GM12878 (cell line): ENCODE results near the gene SYNGR1. TPM values are rescaled to one million over a fixed set of nuclear protein-coding genes. Genes with fewer than 3 reads are reported as not detected.
A peak's percentile ranks its signal among the peaks of the same experiment; 100 is the strongest.

ENCODE experiments used
- ATAC-seq: fragments of 200-7000 bp; cut with Tn5 transposase; 3 replicates; pipeline ENCODE4 v1.9.1; 2020; ENCODE audit warnings: mild to moderate bottlenecking, moderate library complexity
- BruUV-seq: library from RNA; stranded (reverse); fragments of 400-500 nt; replicated peaks from 2 replicates; lab custom pipeline; 2021; lab: Mats Ljungman, UMichigan
- CTCF ChIA-PET: fragments of 300-600 bp; sonication (Branson Sonifier 250); formaldehyde crosslinking; extraction: SDS; loops from one replicate; lab custom pipeline; 2021; ENCODE audit warnings: inconsistent platforms; lab: Yijun Ruan, JAX
- POLR2A ChIA-PET: fragments of 350-600 bp; formaldehyde crosslinking; extraction: SDS; loops from one replicate; lab custom pipeline; 2021; ENCODE audit warnings: inconsistent platforms; lab: Charles Lee
- RAD21 ChIA-PET: fragments of 300-600 bp; sonication (Branson Sonifier 250); formaldehyde crosslinking; loops from one replicate; lab custom pipeline; 2023; ENCODE audit warnings: antibody characterized with exemption; ENCODE audit not compliant: unreplicated experiment; lab: Charles Lee
- SMC1A ChIA-PET: fragments of 300-600 bp; sonication (Branson Sonifier 250); formaldehyde crosslinking; loops from one replicate; lab custom pipeline; 2023; ENCODE audit not compliant: unreplicated experiment, uncharacterized antibody; lab: Charles Lee
- DNase-seq: peaks from one replicate; pipeline ENCODE4 v3.0.0-alpha.2; 2011; ENCODE audit warnings: low read depth, low spot score
- FAIRE-seq: peaks from 3 replicates; lab custom pipeline; 2011; peaks lifted over from hg19 to GRCh38; lab: Jason Lieb, UNC
- H2AFZ ChIP-seq: 2 replicates; pipeline ENCODE4 v1.6.0; 2011; ENCODE audit warnings: low read depth, low read length, control low read depth; ENCODE audit not compliant: control insufficient read depth
- H3K27ac ChIP-seq: 2 replicates; pipeline ENCODE4 v1.5.1; 2011; ENCODE audit warnings: control low read depth; ENCODE audit not compliant: control insufficient read depth, insufficient read depth
- H3K27me3 ChIP-seq, 2 experiments: replicated peaks in 1 of 2; 2 replicates each; pipeline versions ENCODE4 v1.6.0 to v1.6.1; 2011; ENCODE audit warnings: low read length in 1 of 2; ENCODE audit not compliant: control insufficient read depth in 2 of 2, insufficient read depth in 2 of 2
- H3K36me3 ChIP-seq, 2 experiments: 2 replicates each; pipeline ENCODE4 v1.5.1; 2011; ENCODE audit warnings: low read length in 1 of 2; ENCODE audit not compliant: control insufficient read depth in 2 of 2, insufficient read depth in 2 of 2
- H3K4me1 ChIP-seq: 2 replicates; pipeline ENCODE4 v1.6.1; 2011; ENCODE audit warnings: mild to moderate bottlenecking, low read length, moderate library complexity, mixed read lengths; ENCODE audit not compliant: control insufficient read depth, insufficient read depth
- H3K4me2 ChIP-seq: 2 replicates; pipeline ENCODE4 v1.6.0; 2011; ENCODE audit warnings: control low read depth; ENCODE audit not compliant: control insufficient read depth, insufficient read depth
- H3K4me3 ChIP-seq: fragments of 200-600 bp; sonication (generic); 2 replicates; pipeline ENCODE4 v1.5.1; 2016
- H3K79me2 ChIP-seq: 2 replicates; pipeline ENCODE4 v1.6.0; 2011; ENCODE audit warnings: low read length; ENCODE audit not compliant: control insufficient read depth, insufficient read depth
- H3K9ac ChIP-seq: 2 replicates; pipeline ENCODE4 v1.8.0; 2011; ENCODE audit warnings: low read length, control low read depth, mixed read lengths; ENCODE audit not compliant: control insufficient read depth, insufficient read depth
- H3K9me3 ChIP-seq: replicated peaks from 3 replicates; pipeline ENCODE4 v1.5.1; 2011; ENCODE audit warnings: mild to moderate bottlenecking, low read length; ENCODE audit not compliant: control insufficient read depth, insufficient read depth
- H4K20me1 ChIP-seq: 2 replicates; pipeline ENCODE4 v1.6.0; 2011; ENCODE audit not compliant: control insufficient read depth, insufficient read depth
- CHD2 ChIP-seq: IDR thresholded peaks from 2 replicates; pipeline ENCODE4 v1.6.1; 2011; ENCODE audit warnings: low read depth, low read length, improper control_type of control experiment, borderline replicate concordance
- FOXM1 ChIP-seq: IDR thresholded peaks from 2 replicates; pipeline ENCODE4 v1.6.1; 2012; ENCODE audit warnings: low read depth, mild to moderate bottlenecking, inconsistent platforms, low read length, moderate library complexity
- IKZF1 ChIP-seq: fragments of 450-650 bp; conservative IDR thresholded peaks from 2 replicates; pipeline ENCODE4 v1.6.1; 2017; ENCODE audit warnings: antibody characterized with exemption, mild to moderate bottlenecking
- IKZF2 ChIP-seq, 2 experiments: fragments of 450-650 bp; IDR thresholded peaks; 2 replicates each; pipeline ENCODE4 v1.6.1; 2017; ENCODE audit warnings: mild to moderate bottlenecking in 2 of 2, moderate library complexity in 2 of 2
- KLF5 ChIP-seq: fragments of 450-650 bp; IDR thresholded peaks from 2 replicates; pipeline ENCODE4 v1.6.1; 2014; ENCODE audit warnings: mild to moderate bottlenecking; ENCODE audit not compliant: partially characterized antibody
- NR2C2 ChIP-seq: IDR thresholded peaks from 2 replicates; pipeline ENCODE4 v1.6.1; 2011; ENCODE audit warnings: borderline replicate concordance, low read depth; ENCODE audit not compliant: control insufficient read depth, insufficient read length
- POLR2AphosphoS2 ChIP-seq: IDR thresholded peaks from 2 replicates; pipeline ENCODE4 v1.6.1; 2011; ENCODE audit warnings: low read depth, mild to moderate bottlenecking, low read length, improper control_type of control experiment, moderate library complexity
- TCF12 ChIP-seq: IDR thresholded peaks from 2 replicates; pipeline ENCODE4 v1.6.1; 2011; ENCODE audit warnings: low read depth, mild to moderate bottlenecking, low read length
- WGBS: methylation state at CpG from one replicate; pipeline ENCODE4 v1.1.6; 2016; ENCODE audit warnings: low lambda C conversion rate; ENCODE audit not compliant: insufficient replicate concordance, insufficient coverage; ENCODE audit errors: missing lambda C conversion rate; 5-methylcytosine and 5-hydroxymethylcytosine counted together
- in situ Hi-C: fragments of 300-500 bp; cut with MboI; formaldehyde crosslinking; loops from 9 replicates; pipeline ENCODE4 v1.14.3; 2018; ENCODE audit warnings: mixed read lengths
- intact Hi-C: fragments of 100-400 bp; cut with micrococcal nuclease; formaldehyde crosslinking; loops from one replicate; pipeline ENCODE4 v1.14.2; 2022; ENCODE audit not compliant: unreplicated experiment
- polyA plus RNA-seq, 11 experiments: library from polyadenylated mRNA; depleted of rRNA in 4 of 11; unstranded in 6 of 11; stranded (reverse) in 5 of 11; fragments of >200 nt; fragmentation: Nextera tagmentation in 4 of 11; fragmentation: Illumina TruSeq in 1 of 11; extraction: Ambion mirVana in 4 of 11; extraction: Trizol in 1 of 11; gene quantifications; 1 replicate in 1 of 11; 2 replicates in 10 of 11; pipeline versions ENCODE4 v1.2.1 to v1.2.3, GENCODE V29; 2011 to 2016; ENCODE audit warnings: inconsistent platforms in 2 of 11, missing spikeins in 2 of 11, low read depth in 1 of 11
- total RNA-seq, 4 experiments: library from RNA; depleted of rRNA in 3 of 4; stranded (reverse); fragments of >200 nt in 3 of 4; fragmentation: Illumina TruSeq in 1 of 4; extraction: Trizol in 1 of 4; gene quantifications; 2 replicates each; pipeline versions ENCODE4 v1.2.1 to v1.2.3, GENCODE V29; 2013 to 2021
- TF ChIP-seq, protein P1 (sequence below): fragments of 450-650 bp; IDR thresholded peaks from 2 replicates; pipeline ENCODE4 v1.6.1; 2017; ENCODE audit warnings: borderline replicate concordance
- TF ChIP-seq, protein P2 (sequence below): fragments of 450-650 bp; formaldehyde crosslinking; IDR thresholded peaks from 2 replicates; pipeline ENCODE4 v1.4.0; 2020; ENCODE audit warnings: mild to moderate bottlenecking, moderate library complexity
- TF ChIP-seq, protein P3 (sequence below): fragments of 450-650 bp; IDR thresholded peaks from 2 replicates; pipeline ENCODE4 v1.6.1; 2018; ENCODE audit warnings: borderline replicate concordance, mild to moderate bottlenecking; ENCODE audit not compliant: partially characterized antibody
- TF ChIP-seq, protein P4 (sequence below): fragments of 450-650 bp; IDR thresholded peaks from 2 replicates; pipeline ENCODE4 v1.6.1; 2016; ENCODE audit warnings: mild to moderate bottlenecking

The SYNGR1 gene
- total and polyA plus RNA-seq, 10 of the 15 experiments (the other 5 are each of a cell fraction or from before 2014, with no cell fraction given): 0.87 to 9.2 (median 3.5) TPM

DNA sequence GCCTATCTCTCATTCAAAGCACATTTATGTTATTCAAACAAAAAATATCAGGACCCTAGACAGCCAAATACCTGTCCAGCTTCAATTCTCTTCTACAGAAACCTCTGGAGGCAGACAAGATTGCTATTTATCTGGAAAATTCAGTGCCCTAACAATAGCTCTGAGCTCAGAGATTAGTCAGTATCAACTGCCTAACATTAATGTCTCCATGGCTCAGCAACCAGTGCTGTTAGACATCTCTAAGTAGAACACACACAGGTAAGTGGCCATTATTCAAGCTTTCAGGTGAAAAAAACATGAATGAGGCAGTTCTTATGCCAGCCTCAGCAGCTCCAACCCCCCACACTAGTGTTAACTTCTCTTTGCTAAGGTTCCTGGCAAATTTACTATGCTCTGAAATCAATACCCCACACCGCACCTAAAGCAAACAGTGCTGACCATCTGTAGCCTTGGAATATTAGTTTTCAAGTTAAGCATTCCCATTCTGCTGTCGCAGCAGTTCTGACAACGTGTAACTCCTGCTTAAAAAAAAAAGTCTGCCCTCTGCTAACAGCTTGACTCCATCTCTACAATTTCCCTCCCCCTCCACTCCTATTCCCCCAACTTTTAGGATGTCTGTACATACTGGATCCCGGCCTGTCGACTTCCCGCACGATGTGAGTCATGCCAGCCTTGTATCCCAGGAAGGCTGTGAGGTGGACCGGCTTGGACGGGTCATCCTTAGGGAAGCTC is 31.9 kb upstream of the SYNGR1 start:
- intact Hi-C loops: loop anchor here (2.0 to 10.0 kb wide), 5 partner anchors 125 to 553 kb away; partner anchors contain the start of genes CBX6 and CBX7
- POLR2A ChIA-PET: interaction anchor here (0.6 to 4.0 kb wide), 16 partner anchors 11 to 1720 kb away, joined by 3 to 32 read pairs (median 5); partner anchors contain the start of genes ATF4, CBX7 and SYNGR1
- TF ChIP-seq POLR2AphosphoS2 (no peak), NR2C2 (no peak), FOXM1 (no peak), IKZF1 (0 out of 2 replicates have a peak, but pooled peaks have one; percentile 7), TCF12 (no peak), KLF5 (no peak), IKZF2 (IDR thresholded peaks at IDR 0.05) (no peak), CHD2 (no peak)
- TF ChIP-seq, protein P1, sequence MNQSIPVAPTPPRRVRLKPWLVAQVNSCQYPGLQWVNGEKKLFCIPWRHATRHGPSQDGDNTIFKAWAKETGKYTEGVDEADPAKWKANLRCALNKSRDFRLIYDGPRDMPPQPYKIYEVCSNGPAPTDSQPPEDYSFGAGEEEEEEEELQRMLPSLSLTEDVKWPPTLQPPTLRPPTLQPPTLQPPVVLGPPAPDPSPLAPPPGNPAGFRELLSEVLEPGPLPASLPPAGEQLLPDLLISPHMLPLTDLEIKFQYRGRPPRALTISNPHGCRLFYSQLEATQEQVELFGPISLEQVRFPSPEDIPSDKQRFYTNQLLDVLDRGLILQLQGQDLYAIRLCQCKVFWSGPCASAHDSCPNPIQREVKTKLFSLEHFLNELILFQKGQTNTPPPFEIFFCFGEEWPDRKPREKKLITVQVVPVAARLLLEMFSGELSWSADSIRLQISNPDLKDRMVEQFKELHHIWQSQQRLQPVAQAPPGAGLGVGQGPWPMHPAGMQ: no peak
- TF ChIP-seq, protein P2, sequence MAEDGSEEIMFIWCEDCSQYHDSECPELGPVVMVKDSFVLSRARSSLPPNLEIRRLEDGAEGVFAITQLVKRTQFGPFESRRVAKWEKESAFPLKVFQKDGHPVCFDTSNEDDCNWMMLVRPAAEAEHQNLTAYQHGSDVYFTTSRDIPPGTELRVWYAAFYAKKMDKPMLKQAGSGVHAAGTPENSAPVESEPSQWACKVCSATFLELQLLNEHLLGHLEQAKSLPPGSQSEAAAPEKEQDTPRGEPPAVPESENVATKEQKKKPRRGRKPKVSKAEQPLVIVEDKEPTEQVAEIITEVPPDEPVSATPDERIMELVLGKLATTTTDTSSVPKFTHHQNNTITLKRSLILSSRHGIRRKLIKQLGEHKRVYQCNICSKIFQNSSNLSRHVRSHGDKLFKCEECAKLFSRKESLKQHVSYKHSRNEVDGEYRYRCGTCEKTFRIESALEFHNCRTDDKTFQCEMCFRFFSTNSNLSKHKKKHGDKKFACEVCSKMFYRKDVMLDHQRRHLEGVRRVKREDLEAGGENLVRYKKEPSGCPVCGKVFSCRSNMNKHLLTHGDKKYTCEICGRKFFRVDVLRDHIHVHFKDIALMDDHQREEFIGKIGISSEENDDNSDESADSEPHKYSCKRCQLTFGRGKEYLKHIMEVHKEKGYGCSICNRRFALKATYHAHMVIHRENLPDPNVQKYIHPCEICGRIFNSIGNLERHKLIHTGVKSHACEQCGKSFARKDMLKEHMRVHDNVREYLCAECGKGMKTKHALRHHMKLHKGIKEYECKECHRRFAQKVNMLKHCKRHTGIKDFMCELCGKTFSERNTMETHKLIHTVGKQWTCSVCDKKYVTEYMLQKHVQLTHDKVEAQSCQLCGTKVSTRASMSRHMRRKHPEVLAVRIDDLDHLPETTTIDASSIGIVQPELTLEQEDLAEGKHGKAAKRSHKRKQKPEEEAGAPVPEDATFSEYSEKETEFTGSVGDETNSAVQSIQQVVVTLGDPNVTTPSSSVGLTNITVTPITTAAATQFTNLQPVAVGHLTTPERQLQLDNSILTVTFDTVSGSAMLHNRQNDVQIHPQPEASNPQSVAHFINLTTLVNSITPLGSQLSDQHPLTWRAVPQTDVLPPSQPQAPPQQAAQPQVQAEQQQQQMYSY (CRISPR knock-in tag): no peak
- TF ChIP-seq, protein P3, sequence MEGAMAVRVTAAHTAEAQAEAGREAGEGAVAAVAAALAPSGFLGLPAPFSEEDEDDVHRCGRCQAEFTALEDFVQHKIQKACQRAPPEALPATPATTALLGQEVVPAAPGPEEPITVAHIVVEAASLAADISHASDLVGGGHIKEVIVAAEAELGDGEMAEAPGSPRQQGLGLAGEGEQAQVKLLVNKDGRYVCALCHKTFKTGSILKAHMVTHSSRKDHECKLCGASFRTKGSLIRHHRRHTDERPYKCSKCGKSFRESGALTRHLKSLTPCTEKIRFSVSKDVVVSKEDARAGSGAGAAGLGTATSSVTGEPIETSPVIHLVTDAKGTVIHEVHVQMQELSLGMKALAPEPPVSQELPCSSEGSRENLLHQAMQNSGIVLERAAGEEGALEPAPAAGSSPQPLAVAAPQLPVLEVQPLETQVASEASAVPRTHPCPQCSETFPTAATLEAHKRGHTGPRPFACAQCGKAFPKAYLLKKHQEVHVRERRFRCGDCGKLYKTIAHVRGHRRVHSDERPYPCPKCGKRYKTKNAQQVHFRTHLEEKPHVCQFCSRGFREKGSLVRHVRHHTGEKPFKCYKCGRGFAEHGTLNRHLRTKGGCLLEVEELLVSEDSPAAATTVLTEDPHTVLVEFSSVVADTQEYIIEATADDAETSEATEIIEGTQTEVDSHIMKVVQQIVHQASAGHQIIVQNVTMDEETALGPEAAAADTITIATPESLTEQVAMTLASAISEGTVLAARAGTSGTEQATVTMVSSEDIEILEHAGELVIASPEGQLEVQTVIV: no peak
- TF ChIP-seq, protein P4, sequence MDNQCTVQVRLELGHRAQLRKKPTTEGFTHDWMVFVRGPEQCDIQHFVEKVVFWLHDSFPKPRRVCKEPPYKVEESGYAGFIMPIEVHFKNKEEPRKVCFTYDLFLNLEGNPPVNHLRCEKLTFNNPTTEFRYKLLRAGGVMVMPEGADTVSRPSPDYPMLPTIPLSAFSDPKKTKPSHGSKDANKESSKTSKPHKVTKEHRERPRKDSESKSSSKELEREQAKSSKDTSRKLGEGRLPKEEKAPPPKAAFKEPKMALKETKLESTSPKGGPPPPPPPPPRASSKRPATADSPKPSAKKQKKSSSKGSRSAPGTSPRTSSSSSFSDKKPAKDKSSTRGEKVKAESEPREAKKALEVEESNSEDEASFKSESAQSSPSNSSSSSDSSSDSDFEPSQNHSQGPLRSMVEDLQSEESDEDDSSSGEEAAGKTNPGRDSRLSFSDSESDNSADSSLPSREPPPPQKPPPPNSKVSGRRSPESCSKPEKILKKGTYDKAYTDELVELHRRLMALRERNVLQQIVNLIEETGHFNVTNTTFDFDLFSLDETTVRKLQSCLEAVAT: peak; percentile 43; the same call in 1 of the 2 replicates

More for the DNA sequence above, 31.9 kb upstream of the SYNGR1 start:
- H3K4me2 ChIP-seq: peak overlapping the region; percentile 65
- SMC1A ChIA-PET: interaction anchor here (0.6 to 5.7 kb wide), 19 partner anchors 8 to 349 kb away, joined by 3 to 70 read pairs (median 4); partner anchors contain the start of gene ATF4
- CTCF ChIA-PET: interaction anchor here (0.6 to 6.9 kb wide), 32 partner anchors 9 to 549 kb away, joined by 3 to 99 read pairs (median 5); partner anchors contain the start of gene APOBEC3C
- H2AFZ ChIP-seq: no peak overlapping the region
- RAD21 ChIA-PET: interaction anchor here (0.7 to 7.0 kb wide), 18 partner anchors 11 to 589 kb away, joined by 3 to 76 read pairs (median 5); partner anchors contain the start of genes ATF4, CBX6, CBX7 and SYNGR1
- H3K4me1 ChIP-seq: peaks cover 23% of the 10 kb centered on the region
- H3K36me3 ChIP-seq: peaks cover 40 to 41% of the 10 kb centered on the region in 2 experiments
- H3K27ac ChIP-seq: peak overlapping the region; percentile 89
- H3K79me2 ChIP-seq: peaks cover 57% of the 10 kb centered on the region
- FAIRE-seq: no peak
- peaks cover 23% of the 10 kb centered on the region for H4K20me1 ChIP-seq
- H3K4me3 ChIP-seq: peak overlapping the region; percentile 85
- H3K27me3 ChIP-seq: no peaks in the 10 kb centered on the region
- BruUV-seq: no TSS peak
- in situ Hi-C loops: no loop called here
- DNase-seq: no peak
- no peak for ATAC-seq
- H3K9me3 ChIP-seq: no peaks in the 10 kb centered on the region
- 0% methylated on average over 9 of the region's 9 CpGs for WGBS
- H3K9ac ChIP-seq: peak overlapping the region; percentile 96
